HG03378 (cell line): ENCODE measurements around the gene SSTR3.

Experiments
- ATAC-seq: cut with Tn5 transposase; IDR thresholded peaks from one replicate; pipeline ENCODE4 v1.9.1; 2021; ENCODE audit warnings: mild to moderate bottlenecking, moderate library complexity; ENCODE audit not compliant: unreplicated experiment

SSTR3 gene

GRCh38 chr22:37154925-37155712, 57.2 kb downstream of the SSTR3 start:
- ATAC-seq: no peak
